Stimulated activated CD4-positive, alpha-beta T cell treated with anti-CD3 and anti-CD28 coated beads, TNF-alpha, amount 100 ng/mL, for 48 hours (primary cell): ENCODE data around the gene KNDC1.
A peak's percentile ranks its signal among the peaks of the same experiment; 100 is the strongest.
"Not testable (repeated sequence)": the region's sequence is repeated elsewhere in the genome, so short reads cannot be mapped to it uniquely, and the experiment has no call there.

Source experiments
- DNase-seq, 3 donors: peaks; one replicate each; pipeline ENCODE4 v3.0.0-alpha.2; 2020; ENCODE audit warnings: low read depth in 3 of 3

Gene KNDC1

GRCh38 chr10:133124357-133125211 is 35.4 kb upstream of the KNDC1 start:
- DNase-seq: peak in 1 of 3 donors; percentile 27

- no peak for DNase-seq
Measured at GRCh38 chr10:133125901-133126300, 34.1 kb upstream of the KNDC1 start.

DNA sequence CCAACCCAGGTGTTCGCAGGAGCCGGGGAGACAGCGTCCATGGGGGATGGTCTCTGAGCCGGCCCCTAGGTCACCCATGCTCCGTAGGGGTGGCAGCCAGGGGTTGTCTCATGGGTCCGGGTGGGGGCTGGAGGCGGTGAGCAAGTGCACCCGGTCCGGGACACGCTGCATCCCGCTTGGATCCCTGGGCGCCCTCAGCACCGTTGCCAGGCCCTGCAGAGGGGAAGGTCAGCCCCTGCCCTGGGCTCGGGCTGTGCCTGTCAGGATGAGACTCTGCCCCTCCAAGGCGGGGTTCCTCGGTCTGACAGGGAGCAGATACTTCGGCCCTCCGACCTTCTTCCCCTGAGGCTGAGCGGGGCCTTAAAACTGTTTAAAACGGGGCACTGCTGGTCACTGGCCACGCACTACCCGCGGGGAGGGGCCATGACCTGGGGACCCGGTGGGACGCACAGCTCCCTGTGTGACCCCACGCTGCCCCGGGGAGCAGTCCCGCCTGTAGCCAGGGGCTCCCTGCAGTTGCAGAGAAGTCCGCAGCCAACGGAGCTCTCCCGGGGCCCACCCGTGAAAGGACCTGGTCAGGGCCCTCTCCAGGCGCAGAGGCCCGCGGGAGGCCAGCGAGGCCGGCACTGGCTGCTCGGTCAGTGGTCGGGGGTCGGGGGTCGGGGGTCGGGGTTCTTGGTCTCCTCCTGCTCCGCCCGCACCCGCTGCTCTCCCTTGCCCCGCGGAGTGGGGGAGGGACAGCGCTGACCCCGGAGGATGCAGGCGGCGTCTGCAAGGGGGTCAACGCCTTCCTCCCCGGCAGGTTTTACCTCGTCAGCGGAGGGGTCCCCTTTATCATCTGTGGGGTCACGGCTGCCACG is 33.4 kb upstream of the KNDC1 start:
- no peak for DNase-seq

DNA sequence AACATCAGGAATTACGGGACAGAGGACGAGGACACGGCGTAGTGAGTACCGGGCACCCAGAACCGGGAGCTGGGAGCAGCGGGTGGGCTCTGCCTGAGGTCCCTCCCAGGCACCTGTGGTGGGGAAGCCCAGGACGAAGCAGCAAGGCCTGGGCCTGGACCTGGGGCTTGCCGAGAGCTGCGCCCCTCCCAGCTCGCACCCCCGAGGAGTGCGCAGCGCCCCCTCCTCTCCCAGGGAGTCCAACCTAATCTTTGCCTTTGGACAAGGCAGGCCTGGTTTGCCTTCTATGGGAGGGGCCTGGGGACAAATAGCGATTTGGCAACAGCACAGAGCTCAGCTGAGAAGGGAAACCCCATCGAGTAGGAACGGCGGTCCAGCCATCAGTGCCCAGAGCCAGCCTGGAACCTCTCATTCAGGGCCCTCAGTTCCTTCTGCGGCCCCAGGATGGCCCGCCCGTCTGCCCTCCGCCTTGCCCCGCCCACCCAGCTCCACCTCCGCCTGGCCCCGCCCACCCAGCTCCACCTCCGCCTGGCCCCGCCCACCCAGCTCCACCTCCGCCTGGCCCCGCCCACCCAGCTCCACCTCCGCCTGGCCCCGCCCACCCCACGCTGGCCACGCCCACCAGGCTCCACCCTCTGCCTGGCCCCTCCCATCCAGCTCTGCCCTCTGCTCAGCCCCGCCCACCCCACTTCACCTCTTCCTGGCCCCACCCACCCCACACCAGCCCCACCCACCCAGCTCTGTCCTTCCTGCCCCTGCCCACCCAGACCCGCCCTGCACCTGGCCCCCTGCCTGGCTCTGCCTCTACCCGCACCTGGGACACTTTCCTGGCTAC is 32.5 kb upstream of the KNDC1 start:
- DNase-seq: peak; percentile 28 to 51 (median 46)

- DNase-seq: no peak
Measured at GRCh38 chr10:133128126-133129070, 31.6 kb upstream of the KNDC1 start.

- DNase-seq: no peak
Measured at GRCh38 chr10:133129071-133129858, 30.8 kb upstream of the KNDC1 start.

DNA sequence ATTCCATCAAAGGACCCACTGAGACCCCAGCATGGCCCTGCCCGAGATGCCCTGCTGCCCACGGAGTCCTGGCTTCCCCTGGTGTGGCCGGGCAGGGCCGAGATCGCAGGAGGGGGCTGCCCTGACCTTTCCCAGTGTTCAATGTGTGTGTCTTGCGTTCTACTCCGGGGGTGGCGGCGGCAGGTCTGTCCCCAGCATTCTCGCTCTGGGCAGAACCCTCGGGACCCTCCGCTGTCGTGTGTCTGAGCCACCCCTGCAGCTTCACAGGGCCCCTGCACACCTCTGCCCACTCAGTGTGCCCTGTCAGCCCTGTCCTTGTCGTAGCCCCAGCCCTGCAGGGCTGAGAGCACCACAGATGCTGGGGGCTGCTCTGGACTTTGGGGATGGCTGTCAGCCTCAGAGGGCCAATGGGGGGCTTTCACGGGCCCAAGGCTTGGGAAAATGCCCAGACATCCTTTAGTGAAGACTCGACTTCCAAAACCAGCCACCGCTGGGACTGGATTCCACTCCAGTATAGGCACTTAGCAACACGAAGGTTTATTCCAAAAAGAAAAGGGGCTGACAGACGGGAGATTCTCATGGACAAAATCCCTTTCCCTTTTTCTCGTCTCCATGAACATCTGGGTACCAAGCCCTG is 30.0 kb upstream of the KNDC1 start:
- DNase-seq: no peak

DNA sequence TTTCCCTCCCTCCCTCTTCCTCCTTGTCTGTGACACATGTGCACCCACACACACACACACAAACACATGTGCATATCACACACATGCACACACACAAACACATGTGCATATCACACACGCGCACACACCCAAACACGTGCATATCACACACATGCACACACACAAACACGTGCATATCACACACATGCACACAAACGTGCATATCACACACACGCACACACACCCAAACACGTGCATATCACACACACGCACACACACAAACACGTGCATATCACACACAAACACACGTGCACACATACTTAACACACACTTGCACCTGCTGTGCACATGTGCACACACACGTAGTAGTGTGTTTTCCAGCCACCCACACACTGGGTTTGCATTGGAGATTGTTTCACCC is 29.4 kb upstream of the KNDC1 start:
- DNase-seq: no peak

- no peak for DNase-seq
Measured at GRCh38 chr10:133131053-133131452, 29.0 kb upstream of the KNDC1 start.

DNA sequence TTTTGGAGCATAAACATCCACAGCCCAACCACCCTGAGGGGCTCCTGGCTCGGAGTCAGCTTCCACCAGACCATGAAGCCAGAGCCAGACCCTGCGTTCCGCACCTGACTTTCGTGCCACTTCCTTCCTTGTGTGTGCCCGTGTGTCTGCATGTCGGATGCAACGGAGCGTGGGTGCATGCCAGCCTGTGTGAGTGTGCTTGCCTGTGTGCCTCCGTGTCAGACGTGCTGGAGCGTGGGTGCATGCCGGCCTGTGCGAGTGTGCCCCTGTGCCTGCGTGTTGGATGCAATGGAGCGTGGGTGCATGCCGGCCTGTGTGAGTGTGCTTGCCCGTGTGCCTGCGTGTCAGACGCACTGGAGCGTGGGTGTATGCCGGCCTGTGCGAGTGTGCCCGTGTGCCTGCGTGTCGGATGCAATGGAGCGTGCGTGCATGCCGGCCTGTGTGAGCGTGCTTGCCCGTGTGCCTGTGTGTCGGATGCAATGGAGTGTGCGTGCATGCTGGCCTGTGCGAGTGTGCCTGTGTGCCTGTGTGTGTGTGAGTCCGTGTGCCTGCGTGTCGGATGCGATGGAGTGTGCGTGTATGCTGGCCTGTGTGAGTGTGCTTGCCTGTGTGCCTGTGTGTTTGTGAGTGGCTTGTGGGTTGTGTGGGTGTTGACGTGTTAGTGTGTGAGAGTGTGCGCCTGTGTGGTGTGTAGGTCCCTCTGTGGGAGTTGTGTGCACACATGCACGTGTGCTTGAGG is 28.1 kb upstream of the KNDC1 start:
- DNase-seq: no peak

DNA sequence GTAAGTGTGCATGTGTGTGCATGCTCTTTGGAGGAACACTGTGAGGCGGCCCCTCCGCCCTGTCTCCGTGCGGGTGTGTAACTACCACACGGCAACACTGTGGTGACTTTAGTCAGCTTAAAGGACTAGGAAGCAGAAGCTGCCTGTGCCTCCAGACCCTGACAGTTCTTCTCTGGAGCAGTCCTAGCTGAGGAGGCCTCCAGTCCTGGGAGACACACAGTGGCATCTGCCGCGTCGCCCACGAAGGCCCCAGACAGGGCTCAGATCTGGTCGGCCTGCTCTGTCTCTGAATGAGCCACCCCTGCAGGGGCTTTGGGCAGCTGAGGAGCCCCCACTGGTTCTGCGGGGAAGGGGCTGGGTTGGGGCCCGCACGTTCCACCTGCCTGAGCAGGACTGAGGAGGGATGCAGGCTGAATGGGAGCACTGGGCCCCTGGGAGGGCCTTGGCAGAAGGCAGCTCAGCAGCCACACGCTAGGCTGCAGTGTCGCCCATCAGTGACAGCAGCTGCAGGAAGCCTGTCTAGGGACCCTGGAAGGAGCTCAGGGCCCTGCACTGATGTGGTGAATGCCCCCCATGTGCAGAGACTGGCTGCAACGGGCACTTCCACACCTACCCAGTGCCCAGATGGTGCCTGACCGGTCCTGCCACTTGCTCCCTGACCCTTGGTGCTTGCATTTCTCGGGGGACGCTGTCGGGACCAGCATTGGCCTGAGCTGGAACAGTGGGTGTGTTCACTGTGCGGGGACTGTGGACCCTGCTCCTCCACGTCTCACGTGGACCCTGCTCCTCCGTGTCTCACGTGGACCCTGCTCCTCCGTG is 27.3 kb upstream of the KNDC1 start:
- DNase-seq: no peak

DNA sequence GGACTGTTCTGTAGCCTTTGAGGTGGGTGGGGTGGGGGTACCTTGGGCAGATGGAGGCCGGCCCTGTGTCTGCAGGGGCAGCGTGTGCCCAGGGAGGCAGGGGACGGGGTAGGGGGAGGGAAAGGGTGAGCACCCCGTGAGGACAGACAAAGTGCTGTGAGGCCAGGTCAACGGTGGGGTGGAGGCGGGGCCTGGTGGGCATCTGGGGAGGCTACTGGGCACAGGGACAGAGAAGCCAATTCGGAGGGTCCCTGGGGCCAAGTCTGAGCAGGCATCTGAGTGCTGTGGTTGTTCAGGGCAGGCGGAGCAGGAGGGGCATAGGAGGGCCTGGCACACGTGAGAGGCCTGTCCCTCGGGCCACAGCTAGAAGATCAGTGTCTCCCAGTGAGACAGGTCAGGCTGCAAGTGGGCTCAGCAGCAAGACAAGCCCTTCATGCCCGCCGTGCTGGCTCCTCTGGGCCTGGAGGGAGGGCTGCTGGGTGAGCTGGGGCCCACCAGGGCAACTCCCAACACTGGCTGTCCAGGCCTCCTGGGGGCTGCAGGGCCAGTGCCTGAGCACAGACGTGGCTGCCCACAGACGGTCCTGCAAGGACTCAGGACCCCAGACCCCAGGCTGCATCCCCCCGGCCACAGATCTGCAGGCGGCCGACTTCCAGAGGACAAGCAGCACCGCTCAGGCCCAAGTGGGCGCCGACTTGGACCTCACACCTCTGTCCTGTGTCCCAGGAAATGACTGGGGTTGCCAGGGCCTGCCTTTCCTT is 26.4 kb upstream of the KNDC1 start:
- no peak for DNase-seq

- no peak for DNase-seq
Measured at GRCh38 chr10:133134411-133135115, 25.5 kb upstream of the KNDC1 start.

DNA sequence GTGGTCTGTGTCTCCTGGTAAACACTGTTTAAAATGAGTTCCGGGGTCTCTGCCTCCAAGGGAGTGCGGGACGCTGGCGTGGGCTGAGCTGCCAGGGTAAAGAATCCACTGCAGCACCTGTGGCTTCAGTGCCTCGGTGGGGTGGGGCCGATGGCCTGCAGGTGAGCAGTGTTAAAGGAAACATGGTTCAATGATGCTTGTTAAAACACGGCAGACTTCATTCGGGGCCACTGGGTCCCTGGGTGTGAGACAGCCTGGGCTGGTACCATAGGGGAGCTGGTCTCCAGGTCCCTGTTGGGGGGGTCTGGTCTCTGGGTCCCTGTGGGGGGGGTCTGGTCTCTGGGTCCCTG is 24.9 kb upstream of the KNDC1 start:
- no peak for DNase-seq

- not testable (repeated sequence) for DNase-seq
Measured at GRCh38 chr10:133137486-133138145, 22.4 kb upstream of the KNDC1 start.

DNA sequence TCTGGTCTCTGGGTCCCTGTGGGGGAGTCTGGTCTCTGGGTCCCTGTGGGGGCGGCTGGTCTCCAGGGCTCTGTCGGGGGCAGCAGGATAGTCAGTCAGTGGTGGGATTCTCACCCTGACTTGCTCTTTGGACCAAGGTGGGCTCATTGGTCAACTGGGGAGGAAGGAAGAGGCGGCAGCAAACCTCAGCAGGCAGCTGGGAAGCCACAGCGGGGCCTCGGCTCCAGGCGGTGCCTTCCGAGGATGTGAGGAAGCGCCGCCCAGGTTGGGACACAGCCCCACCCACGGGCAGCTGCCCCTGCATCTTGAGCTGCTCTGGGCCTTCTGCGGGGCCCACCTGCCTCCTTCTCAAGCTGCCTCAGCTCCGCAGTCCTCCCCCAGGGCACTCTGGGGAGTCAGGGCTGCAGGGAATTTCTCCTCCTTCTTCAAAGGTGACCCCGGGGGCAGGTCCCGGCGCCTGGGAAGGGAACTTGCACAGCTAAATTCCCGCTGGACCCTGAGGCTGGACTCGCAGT is 20.4 kb upstream of the KNDC1 start:
- no peak for DNase-seq
